ENCODE measurements around the gene PER3.

PER3 gene

GRCh38 chr1:7783826-7784491 is at the start of gene PER3:
Gene PER3, plus strand, starts transcription at chr1:7784291. Its CDS starts 587 bp downstream, at chr1:7784878.
- peak; percentile 97 for DNase-seq

DNA sequence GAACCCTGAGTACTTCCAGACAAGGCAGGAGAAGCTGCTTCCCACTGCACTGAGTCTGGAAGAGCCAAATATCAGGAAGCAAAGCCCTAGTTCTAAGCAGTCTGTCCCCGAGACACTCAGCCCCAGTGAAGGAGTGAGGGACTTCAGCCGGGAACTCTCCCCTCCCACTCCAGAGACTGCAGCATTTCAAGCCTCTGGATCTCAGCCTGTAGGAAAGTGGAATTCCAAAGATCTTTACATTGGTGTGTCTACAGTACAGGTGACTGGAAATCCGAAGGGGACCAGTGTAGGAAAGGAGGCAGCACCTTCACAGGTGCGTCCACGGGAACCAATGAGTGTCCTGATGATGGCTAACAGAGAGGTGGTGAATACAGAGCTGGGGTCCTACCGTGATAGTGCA is 46.0 kb upstream of the PER3 start:
- no peak for DNase-seq

- DNase-seq, result no peak
These were observed 40.7 kb upstream of the PER3 start for GRCh38 chr1:7743346-7743745.

- DNase-seq, result no peak
These were observed 39.2 kb upstream of the PER3 start for GRCh38 chr1:7744882-7745281.

DNA sequence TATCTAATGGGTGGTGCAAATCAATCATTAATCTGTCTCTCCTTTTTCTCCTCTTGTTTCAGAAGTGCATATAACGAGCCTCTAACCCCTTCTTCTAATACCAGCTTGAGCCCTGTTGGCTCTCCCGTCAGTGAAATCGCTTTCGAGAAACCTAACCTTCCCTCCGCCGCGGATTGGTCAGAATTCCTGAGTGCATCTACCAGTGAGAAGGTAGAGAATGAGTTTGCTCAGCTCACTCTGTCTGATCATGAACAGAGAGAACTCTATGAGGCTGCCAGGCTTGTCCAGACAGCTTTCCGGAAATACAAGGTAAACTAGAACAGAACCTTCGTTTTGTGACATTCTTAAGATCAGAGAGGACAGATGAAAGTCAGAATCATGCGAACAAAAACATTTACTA is 38.3 kb upstream of the PER3 start:
- no peak for DNase-seq

- no peak for DNase-seq
These were observed 36.5 kb upstream of the PER3 start for GRCh38 chr1:7747605-7748004.

DNA sequence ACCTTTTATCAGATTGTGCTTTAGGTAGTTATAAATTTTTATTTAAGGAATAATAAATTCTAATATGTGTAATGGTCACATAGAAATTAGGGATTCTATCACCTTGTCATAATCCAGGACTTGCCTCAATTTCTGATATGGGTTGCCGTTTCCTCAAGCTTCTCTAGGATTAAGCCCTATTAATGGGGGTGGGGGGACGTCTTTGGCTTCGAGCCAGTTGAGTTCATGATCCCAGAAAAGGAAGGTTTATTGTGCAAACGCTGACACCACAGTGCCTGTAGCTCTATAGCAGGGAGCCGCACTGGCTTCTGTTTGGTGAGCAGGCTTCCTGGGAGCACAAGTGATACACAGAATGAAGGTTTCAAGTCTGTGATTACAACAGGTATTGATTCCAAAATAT is 35.0 kb upstream of the PER3 start:
- DNase-seq, result no peak

DNA sequence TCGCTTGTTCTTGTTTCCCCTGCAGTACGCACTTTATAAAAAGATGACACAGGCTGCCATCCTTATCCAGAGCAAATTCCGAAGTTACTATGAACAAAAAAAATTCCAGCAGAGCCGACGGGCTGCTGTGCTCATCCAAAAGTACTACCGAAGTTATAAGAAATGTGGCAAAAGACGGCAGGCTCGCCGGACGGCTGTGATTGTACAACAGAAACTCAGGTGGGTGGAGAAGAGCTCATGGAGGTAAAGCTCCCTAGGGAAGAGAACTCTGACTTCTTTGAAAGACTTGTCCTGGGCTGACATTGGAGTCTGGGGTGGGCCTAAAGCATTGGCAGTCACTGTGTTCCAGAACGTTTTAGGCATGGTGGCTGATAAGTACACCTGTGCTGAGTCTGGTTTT is 32.9 kb upstream of the PER3 start:
- no peak for DNase-seq

DNA sequence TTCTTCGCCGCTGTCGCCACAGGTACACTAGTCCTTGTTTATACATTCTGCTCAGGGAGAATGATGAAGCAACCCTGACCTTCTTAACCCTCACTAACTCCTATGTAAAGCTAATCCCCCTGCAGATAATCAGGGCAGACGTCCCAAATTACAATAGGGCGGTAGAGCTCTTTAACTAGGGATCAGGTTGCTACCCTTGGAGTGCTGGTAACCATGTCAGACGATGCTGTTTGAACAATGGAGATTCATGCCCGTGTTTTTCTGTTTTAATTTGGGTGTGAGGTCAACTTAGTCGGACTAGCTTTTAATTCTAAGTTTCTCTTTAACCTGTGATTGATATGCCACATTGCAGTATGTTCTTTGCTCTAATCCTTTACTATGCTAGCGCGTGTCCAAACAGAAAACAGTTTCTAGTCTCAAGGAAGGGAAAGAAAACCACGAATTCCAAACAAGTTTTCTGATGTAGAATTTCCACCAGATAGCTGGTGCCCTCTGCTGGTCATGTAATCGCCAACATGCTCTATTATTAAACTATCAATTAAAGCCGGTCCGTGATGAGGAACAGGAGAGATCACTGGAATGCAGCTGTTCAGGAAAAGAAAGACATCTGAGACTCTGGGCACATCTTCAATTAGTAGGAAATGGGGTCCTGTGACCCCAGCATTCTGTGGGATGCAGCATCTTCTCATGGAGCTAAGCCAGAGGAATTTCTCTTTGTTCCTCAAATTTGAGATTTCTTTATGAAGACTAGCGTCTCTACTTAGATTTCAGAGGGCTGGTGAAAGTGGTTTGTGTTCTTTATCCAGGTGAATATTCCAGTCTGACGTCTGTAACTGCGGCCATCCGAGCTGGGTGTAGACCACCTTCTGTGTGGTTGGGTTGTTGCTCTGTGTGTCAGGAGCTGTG is 31.3 kb upstream of the PER3 start:
- peak; percentile 74 for DNase-seq

DNA sequence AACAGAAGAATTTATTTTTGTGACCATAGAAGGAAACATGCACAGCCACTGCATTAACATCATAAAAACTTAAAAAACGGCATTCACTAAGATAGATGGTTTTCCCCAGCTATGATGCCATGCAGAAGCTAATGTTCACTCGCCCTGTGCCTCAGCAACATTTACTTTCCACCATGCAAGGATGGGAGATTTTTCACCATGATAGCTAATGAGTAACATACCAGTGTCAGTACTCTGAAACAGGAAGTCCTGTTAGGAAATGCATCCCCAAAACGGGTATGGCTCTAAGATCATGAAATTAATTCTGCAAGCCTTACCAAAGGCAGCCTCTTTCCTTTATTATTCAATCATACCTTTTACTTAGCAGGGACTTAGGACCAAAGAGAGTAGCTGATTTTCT is 30.4 kb upstream of the PER3 start:
- DNase-seq, result no peak

GRCh38 chr1:7754234-7754633 is 29.9 kb upstream of the PER3 start:
- no peak for DNase-seq

DNA sequence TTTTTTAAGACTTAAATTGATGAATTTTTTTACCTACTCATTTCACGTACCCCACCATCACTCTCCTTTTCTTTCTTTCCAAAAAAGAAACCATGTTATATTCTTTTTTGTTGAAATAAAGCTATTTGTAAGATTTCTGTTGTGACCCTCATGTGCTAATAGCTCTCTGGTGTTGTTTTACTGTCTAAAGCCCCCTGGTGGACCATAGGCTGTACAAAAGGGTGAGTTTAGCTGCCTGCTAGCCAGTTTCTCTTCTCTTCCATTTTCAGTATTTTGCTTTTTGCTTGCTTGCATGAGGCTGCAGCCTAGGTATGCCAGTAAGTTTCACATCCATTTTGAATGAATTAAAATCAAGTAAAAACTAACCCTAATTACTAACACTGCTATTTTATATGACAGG is 28.6 kb upstream of the PER3 start:
- DNase-seq, result no peak

GRCh38 chr1:7760245-7760644 is 23.8 kb upstream of the PER3 start:
- DNase-seq, result no peak

GRCh38 chr1:7761103-7761502 is 23.0 kb upstream of the PER3 start:
- no peak for DNase-seq

GRCh38 chr1:7767176-7767575 is 16.9 kb upstream of the PER3 start:
- DNase-seq, result no peak

- no peak for DNase-seq
These were observed 15.5 kb upstream of the PER3 start for GRCh38 chr1:7768583-7768982.

- no peak for DNase-seq
These were observed 14.2 kb upstream of the PER3 start for GRCh38 chr1:7769673-7770412.

DNA sequence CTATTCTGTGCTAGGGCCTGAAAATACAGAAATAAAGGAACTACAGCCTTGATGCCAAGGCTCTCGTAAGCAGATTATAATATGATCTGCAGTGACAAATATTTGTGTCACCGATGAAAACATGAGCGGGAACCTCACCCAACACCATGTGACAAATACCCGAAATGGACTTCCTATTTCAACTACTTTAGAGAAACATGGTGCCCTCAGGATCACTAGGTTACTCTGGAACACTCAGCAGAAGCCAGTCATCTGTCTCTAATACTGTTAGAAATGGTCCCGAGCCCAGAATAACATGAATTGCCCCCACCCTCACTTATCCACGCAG is 13.5 kb upstream of the PER3 start:
- no peak for DNase-seq

DNA sequence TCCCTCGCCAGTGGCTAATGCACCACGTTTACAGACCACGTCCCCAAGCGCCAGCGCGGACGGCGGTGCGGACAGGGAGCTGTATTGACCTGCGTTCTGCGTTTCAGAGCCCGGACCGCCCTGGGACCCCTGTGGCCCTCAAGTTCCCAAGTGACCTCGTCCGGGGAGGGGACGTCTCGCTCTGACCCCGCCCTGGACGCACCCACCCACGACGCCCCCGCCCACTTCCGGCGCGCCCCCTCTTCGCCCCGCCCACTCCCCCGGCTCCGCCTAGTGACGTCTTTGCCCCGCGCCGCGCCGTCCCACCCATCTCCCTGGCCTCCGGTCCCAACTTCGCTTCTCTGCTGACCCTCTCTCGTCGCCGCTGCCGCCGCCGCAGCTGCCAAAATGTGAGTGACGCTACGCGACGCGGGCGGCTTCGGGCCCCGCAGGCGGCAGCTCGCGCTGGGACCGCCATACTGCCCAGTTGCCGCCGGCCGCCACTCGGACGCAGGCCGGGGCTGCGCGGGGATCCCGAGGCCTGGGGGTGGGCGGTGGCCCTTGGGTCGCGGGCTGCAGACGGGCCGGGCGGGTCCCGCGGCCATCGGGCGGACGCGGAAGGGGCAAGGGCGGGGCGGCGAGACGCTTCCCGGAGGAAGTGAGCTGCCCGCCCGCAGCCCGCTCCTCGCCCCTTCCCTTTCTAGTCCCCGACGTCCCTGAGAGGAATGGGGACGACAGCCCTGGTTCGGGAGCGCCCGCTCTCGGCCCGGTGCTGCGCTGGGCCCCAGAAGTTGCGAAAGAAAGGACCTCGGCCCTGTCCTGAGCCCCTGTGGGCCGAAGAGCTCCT is 12.9 kb upstream of the PER3 start, which contains the start of gene VAMP3:
TSS of gene VAMP3 (plus strand) at position 300 of the 826 bp plus-strand sequence. CDS start at position 388, 88 bp downstream.
- DNase-seq, result peak; percentile 94

- DNase-seq, result no peak
These were observed 12.2 kb upstream of the PER3 start for GRCh38 chr1:7771823-7772299.

GRCh38 chr1:7777591-7777990 is 6.5 kb upstream of the PER3 start:
- no peak for DNase-seq

- no peak for DNase-seq
These were observed 5.9 kb upstream of the PER3 start for GRCh38 chr1:7778133-7778628.

All from activated effector memory CD4-positive, alpha-beta T cell treated with anti-CD3 and anti-CD28 coated beads, Interleukin-2, amount 50 U/mL, for 16 hours (primary cell).